Measurements from ENCODE around the gene THY1. TPM values are rescaled to one million over a fixed set of nuclear protein-coding genes. Genes with fewer than 3 reads are reported as not detected.
"Not testable (repeated sequence)": the region's sequence is repeated elsewhere in the genome, so short reads cannot be mapped to it uniquely, and the experiment has no call there.

THY1 gene
- polyA plus RNA-seq, 1 experiment = 1,905 TPM

DNA sequence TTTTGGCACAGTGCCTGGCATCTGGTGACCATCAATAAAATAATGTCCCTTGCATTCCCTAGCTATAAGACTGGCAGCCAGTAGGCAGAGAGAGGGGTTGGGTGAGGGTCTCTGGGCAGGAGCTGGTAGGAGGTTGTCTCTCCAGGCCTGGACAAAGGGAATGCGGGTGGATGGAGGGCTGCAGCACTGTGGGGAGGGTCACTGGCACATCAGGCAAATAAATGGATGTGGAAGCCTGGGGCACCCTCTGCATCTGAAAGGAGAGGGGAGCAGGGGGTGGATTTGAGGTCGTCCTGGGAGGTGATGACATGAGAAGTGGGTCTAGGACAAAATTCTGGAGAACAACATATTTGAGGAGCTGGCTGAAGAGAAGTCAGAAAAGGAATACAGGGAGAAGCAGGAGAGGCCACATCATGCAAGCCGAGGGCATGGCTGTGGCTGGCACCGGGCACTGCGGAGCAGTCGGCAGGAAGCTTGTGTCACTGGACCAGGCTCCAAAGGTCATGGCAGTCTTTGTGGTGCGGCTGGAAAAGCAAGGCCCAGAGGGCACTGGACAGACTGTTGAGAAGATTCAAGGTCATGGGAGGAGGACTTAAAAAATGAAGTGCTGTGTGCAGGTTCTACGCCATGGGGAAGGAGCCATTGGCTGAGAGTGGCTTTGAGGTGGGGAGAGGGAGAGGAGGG lies 36.5 kb upstream of the THY1 start:
- H3K27me3 ChIP-seq (ENCODE audit: control insufficient read depth, insufficient read depth, low read length) = no peaks in the 10 kb centered on the region
- DNase-seq (ENCODE audit: low read depth) = no peak
- ChIA-PET CTCF (interaction anchor here (1.6 to 3.8 kb wide), 3 partner anchors 15 to 103 kb away, joined by 6 to 18 read pairs (median 9); no protein-coding TSS in a partner anchor), POLR2A (no interaction called here)
- H3K36me3 ChIP-seq (ENCODE audit: control insufficient read depth, insufficient read depth, low read length) = no peaks in the 10 kb centered on the region
- no peak overlapping the region for H3K4me3 ChIP-seq (ENCODE audit: low read depth, low read length)
- TF ChIP-seq, protein P1, sequence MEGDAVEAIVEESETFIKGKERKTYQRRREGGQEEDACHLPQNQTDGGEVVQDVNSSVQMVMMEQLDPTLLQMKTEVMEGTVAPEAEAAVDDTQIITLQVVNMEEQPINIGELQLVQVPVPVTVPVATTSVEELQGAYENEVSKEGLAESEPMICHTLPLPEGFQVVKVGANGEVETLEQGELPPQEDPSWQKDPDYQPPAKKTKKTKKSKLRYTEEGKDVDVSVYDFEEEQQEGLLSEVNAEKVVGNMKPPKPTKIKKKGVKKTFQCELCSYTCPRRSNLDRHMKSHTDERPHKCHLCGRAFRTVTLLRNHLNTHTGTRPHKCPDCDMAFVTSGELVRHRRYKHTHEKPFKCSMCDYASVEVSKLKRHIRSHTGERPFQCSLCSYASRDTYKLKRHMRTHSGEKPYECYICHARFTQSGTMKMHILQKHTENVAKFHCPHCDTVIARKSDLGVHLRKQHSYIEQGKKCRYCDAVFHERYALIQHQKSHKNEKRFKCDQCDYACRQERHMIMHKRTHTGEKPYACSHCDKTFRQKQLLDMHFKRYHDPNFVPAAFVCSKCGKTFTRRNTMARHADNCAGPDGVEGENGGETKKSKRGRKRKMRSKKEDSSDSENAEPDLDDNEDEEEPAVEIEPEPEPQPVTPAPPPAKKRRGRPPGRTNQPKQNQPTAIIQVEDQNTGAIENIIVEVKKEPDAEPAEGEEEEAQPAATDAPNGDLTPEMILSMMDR (IDR thresholded peaks at IDR 0.05; ENCODE audit: insufficient read depth, low read depth, low read length) = no peak

DNA sequence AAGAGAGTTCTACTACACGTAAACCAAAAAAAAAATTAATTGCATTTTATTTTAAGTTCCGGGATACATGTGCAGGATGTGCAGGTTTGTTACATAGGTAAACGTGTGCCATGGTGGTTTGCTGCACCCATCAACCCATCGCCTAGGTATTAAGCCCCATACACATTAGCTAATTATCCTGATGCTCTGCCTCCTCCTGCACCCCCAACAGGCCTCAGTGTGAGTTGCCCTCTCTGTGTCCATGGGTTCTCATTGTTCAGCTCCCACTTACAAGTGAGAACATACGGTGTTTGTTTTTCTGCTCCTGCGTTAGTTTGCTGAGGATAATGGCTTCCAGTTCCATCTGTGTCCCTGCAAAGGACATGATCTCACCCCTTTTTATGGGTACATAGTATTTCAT lies 32.7 kb upstream of the THY1 start:
- H3K36me3 ChIP-seq (ENCODE audit: control insufficient read depth, insufficient read depth, low read length); H3K27me3 ChIP-seq (ENCODE audit: control insufficient read depth, insufficient read depth, low read length); DNase-seq (ENCODE audit: low read depth); POLR2A ChIA-PET; CTCF ChIA-PET; H3K4me3 ChIP-seq (ENCODE audit: low read depth, low read length): not testable (repeated sequence)

DNA sequence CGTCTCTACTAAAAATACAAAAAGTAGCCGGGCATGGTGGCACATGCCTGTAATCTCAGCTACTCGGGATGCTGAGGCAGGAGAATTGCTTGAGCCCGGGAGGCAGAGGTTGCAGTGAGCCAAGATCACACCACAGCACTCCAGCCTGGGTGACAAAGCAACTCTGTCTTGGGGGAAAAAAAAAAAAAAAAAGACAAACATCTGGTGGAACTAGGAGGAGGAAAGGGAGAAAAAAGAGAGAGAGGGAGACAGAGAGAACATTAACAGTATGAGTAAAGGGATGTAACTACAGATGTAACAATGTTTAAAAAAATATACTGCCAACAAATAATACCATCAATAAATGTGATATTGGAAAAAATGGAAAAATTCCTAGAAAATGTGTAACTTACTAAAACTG lies 32.3 kb upstream of the THY1 start:
- H3K36me3 ChIP-seq (ENCODE audit: control insufficient read depth, insufficient read depth, low read length); DNase-seq (ENCODE audit: low read depth); H3K27me3 ChIP-seq (ENCODE audit: control insufficient read depth, insufficient read depth, low read length); CTCF ChIA-PET; H3K4me3 ChIP-seq (ENCODE audit: low read depth, low read length); POLR2A ChIA-PET: not testable (repeated sequence)

DNA sequence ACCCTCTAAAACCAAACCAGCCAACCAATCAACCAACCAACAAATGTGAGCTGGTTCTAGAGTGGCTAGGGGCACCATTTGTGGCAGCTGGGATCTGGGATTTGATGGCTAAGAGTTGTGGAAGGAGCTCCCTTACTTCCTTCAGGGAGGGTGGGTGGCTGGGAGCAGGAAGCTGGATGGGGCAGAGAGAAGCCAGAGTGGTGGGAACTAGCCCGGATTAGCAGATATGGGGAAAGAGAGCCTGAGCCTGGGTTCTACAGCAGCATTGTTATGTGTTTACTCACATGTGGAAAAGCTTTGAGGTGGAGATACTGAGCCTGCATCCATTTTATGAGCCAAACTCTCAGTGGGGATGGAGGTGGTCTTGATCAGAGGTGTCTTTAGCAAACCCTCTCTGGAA lies 30.9 kb upstream of the THY1 start:
- DNase-seq (ENCODE audit: low read depth) = no peak
- Histone ChIP-seq H3K36me3 (ENCODE audit: control insufficient read depth, insufficient read depth, low read length) (no peaks in the 10 kb centered on the region), H3K27me3 (ENCODE audit: control insufficient read depth, insufficient read depth, low read length) (no peaks in the 10 kb centered on the region), H3K4me3 (ENCODE audit: low read depth, low read length) (no peak overlapping the region)
- TF ChIP-seq, protein P1 (IDR thresholded peaks at IDR 0.05; ENCODE audit: insufficient read depth, low read depth, low read length) = no peak
- ChIA-PET CTCF (no interaction called here), POLR2A (no interaction called here)

DNA sequence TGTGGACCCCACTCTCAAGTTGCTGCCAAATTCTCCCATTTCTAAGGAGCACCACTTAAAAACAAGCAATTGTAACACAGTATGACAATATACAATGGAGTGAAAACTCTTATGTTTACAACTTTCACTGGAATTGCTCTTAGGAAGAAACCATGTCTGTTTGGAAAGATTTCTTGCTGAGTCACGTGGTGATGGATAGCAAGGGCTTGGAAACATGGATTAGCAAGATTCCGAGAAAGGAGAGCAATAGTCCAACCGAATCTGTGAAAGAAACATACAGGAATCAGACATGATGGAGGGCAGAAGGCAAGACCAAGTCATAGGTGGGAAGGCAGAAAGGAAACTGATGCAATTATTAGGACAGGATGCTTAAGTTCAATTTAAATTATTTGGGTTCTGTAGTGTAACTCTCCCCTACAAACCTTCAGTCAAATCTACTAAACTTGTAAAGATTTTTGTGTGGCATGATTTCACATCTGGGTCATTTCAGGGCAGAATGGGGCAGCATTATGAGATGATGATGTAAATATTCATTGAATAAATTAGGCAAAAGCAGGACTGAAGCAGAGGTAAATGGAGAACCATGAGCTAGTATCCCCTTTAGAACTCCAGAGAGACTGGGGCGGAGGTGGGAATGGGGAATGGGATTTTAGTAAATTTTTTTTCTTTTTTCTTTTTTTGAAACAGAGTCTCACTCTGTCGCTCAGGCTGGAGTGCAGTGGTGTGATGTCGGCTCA lies 27.8 kb upstream of the THY1 start:
- Histone ChIP-seq H3K36me3 (ENCODE audit: control insufficient read depth, insufficient read depth, low read length) (no peaks in the 10 kb centered on the region), H3K27me3 (ENCODE audit: control insufficient read depth, insufficient read depth, low read length) (no peaks in the 10 kb centered on the region), H3K4me3 (ENCODE audit: low read depth, low read length) (no peak overlapping the region)
- ChIA-PET CTCF (no interaction called here), POLR2A (no interaction called here)
- TF ChIP-seq, protein P1 (IDR thresholded peaks at IDR 0.05; ENCODE audit: insufficient read depth, low read depth, low read length) = no peak
- DNase-seq (ENCODE audit: low read depth) = no peak

DNA sequence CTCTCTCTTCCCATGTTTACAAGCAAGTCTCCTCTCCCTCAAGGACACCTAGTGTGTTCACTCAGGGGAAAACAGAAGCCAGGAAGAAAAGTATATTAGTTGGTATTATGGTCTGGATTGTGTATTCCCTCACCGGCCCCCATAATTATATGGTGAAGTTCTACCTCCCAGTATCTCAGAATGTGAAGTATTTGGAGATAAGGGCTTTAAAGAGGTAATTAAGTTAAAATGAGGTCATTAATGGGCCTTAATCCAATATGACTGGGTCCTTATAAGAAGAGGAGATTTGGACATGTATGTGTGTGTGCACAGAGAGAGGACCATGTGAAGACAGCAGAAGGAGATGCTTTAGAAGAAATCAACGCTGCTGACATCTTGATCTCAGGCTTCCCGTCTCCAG lies 26.5 kb upstream of the THY1 start:
- TF ChIP-seq, protein P1 (IDR thresholded peaks at IDR 0.05; ENCODE audit: insufficient read depth, low read depth, low read length) = no peak
- no peak overlapping the region for H3K4me3 ChIP-seq (ENCODE audit: low read depth, low read length)
- H3K36me3 ChIP-seq (ENCODE audit: control insufficient read depth, insufficient read depth, low read length) = no peaks in the 10 kb centered on the region
- ChIA-PET POLR2A (no interaction called here), CTCF (no interaction called here)
- H3K27me3 ChIP-seq (ENCODE audit: control insufficient read depth, insufficient read depth, low read length) = no peaks in the 10 kb centered on the region
- no peak for DNase-seq (ENCODE audit: low read depth)

All from BJ (cell line).